ENCODE results near the gene ZNF462.

DNA sequence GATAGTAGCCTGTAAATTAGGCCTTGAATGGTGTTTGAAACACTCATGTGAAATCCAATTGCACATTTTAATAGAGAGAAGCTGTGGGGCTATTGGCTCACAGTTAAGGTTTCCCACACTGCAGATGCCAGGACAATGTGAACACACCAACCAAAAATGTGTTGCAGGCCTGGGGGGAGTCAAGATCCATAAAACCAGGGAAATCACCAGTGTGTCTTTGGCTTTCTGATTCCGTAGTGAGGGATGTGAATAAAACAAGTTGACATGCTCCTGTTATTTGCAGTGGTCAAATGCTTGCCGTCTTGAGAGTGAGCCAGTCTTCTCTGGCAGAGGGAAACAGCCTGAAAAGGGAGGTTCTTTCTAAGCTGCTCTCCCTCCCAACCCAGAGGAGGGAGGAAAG, 79.0 kb downstream of the ZNF462 start:
- TF ChIP-seq, protein P1, sequence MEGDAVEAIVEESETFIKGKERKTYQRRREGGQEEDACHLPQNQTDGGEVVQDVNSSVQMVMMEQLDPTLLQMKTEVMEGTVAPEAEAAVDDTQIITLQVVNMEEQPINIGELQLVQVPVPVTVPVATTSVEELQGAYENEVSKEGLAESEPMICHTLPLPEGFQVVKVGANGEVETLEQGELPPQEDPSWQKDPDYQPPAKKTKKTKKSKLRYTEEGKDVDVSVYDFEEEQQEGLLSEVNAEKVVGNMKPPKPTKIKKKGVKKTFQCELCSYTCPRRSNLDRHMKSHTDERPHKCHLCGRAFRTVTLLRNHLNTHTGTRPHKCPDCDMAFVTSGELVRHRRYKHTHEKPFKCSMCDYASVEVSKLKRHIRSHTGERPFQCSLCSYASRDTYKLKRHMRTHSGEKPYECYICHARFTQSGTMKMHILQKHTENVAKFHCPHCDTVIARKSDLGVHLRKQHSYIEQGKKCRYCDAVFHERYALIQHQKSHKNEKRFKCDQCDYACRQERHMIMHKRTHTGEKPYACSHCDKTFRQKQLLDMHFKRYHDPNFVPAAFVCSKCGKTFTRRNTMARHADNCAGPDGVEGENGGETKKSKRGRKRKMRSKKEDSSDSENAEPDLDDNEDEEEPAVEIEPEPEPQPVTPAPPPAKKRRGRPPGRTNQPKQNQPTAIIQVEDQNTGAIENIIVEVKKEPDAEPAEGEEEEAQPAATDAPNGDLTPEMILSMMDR (IDR thresholded peaks at IDR 0.05) = no peak
- no peak for TF ChIP-seq EP300 (IDR thresholded peaks at IDR 0.05)

Data from esophagus muscularis mucosa (tissue), 3 donors.